ENCODE measurements around the gene OR51B6. TPM values are rescaled to one million over a fixed set of nuclear protein-coding genes. Genes with fewer than 3 reads are reported as not detected.

The OR51B6 gene, protein sequence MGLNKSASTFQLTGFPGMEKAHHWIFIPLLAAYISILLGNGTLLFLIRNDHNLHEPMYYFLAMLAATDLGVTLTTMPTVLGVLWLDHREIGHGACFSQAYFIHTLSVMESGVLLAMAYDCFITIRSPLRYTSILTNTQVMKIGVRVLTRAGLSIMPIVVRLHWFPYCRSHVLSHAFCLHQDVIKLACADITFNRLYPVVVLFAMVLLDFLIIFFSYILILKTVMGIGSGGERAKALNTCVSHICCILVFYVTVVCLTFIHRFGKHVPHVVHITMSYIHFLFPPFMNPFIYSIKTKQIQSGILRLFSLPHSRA
- total RNA-seq = not detected

DNA sequence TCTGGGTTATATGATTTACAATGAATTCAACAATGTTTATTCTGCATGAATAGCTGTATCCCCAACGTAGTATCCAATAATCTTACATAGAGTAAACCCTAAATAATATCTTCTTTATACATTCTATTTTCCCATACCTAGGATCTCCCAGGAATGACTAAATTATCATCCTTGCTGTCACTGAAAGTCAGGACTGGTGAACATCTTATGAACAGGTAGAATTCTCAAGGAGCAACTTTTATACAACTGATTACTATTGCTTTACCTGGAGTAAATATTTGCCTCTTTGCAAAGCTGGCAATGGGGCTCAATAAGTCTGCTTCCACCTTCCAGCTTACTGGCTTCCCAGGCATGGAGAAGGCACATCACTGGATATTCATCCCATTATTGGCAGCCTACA, at the start of gene OR51B6:
Gene OR51B6 (plus strand): TSS at position 301 of the 400 bp plus-strand sequence. CDS start 0 bp downstream, at position 301.
- TF ChIP-seq POLR2A (IDR thresholded peaks at IDR 0.05) = no peak
- TF ChIP-seq, protein P1, sequence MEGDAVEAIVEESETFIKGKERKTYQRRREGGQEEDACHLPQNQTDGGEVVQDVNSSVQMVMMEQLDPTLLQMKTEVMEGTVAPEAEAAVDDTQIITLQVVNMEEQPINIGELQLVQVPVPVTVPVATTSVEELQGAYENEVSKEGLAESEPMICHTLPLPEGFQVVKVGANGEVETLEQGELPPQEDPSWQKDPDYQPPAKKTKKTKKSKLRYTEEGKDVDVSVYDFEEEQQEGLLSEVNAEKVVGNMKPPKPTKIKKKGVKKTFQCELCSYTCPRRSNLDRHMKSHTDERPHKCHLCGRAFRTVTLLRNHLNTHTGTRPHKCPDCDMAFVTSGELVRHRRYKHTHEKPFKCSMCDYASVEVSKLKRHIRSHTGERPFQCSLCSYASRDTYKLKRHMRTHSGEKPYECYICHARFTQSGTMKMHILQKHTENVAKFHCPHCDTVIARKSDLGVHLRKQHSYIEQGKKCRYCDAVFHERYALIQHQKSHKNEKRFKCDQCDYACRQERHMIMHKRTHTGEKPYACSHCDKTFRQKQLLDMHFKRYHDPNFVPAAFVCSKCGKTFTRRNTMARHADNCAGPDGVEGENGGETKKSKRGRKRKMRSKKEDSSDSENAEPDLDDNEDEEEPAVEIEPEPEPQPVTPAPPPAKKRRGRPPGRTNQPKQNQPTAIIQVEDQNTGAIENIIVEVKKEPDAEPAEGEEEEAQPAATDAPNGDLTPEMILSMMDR (IDR thresholded peaks at IDR 0.05) = no peak
- no peak for DNase-seq (ENCODE audit: low spot score in 2 of 2)
- H3K4me3 ChIP-seq (ENCODE audit: low read depth, poor library complexity, severe bottlenecking) = no peak within 1 kb of the TSS
- whole genome bisulfite sequencing, 2 donors = 58 to 62% methylated on average over 1 of the region's 1 CpG
- intact Hi-C loops (cut with DNase I; ENCODE audit: low total_unique reads) = no loop called here

DNA sequence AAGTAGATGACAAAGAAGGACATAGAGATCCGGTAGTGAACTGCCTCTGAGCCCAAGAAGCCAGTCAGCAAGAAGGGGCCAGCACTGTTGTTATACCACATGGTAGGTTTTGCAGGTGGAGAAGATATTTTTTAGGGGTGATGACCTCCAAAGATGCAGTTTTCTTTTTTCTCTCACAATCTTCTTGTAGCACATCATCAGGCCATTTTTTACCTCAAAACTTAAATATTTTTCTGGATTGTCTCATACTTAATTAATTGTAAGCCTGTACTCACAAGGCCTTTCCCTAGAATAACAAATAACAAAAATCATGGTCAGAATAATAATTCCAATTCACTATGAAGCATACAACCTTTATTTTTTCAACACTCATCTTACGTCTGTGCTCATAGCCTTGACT, 49.5 kb upstream of the OR51B6 start, which contains the start of gene OR51B4:
Gene OR51B4 (minus strand): TSS at position 101 of the 400 bp plus-strand sequence. CDS start 0 bp downstream, at position 101.
- no peak for DNase-seq (ENCODE audit: low spot score in 2 of 2)
- intact Hi-C loops (cut with DNase I; ENCODE audit: low total_unique reads) = no loop called here
- H3K4me3 ChIP-seq (ENCODE audit: low read depth, poor library complexity, severe bottlenecking) = no peak within 1 kb of the TSS
- WGBS, 2 donors = 91 to 92% methylated on average over 2 of the region's 2 CpGs
- TF ChIP-seq, protein P1 (IDR thresholded peaks at IDR 0.05) = no peak
- no peak for TF ChIP-seq POLR2A (IDR thresholded peaks at IDR 0.05)

DNA sequence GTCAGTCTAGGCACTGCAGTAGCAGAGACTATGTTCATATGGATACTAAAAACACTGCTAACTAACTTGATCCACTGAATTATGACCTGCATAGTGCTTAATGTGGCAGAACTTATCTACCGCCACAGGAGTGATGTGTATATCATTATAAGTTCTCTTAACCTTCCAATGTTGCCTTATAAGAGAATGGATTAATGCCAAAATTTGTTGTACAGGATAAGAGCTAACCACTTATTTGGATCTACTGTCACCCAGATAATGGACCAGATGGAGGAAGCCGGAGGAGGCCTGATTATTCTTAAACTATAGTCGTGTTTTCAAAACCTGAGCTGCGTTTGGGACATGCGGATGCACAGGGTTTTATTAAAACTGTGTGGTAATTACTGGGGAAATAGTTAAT, 47.7 kb upstream of the OR51B6 start:
- intact Hi-C loops (cut with DNase I; ENCODE audit: low total_unique reads) = no loop called here
- no peak overlapping the region for H3K4me3 ChIP-seq (ENCODE audit: low read depth, poor library complexity, severe bottlenecking)
- 72 to 85% methylated on average over 5 of the region's 5 CpGs for WGBS, 2 donors
- TF ChIP-seq, protein P1 (IDR thresholded peaks at IDR 0.05) = no peak
- no peak for TF ChIP-seq POLR2A (IDR thresholded peaks at IDR 0.05)
- DNase-seq (ENCODE audit: low spot score in 2 of 2) = no peak

DNA sequence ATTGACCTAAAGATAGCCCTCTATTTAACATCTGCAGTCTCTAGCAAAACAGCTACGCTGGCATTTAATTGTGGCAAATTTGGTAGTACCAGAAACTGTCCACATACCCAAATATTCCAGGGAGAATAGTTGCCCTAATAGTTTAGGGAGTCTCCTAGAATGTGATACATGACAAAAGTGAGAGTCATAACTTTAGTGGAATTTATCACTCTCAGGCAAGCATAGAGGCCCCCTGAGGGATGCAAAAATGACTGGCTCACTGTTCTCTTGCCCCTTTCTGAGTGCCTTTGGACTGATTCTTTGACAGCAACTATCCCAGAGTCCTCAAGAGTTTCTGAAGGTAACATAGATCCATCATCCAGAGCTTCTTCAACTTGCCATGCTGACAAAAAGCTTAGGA, 47.3 kb upstream of the OR51B6 start:
- TF ChIP-seq, protein P1 (IDR thresholded peaks at IDR 0.05) = no peak
- TF ChIP-seq POLR2A (IDR thresholded peaks at IDR 0.05) = no peak
- no peak overlapping the region for H3K4me3 ChIP-seq (ENCODE audit: low read depth, poor library complexity, severe bottlenecking)
- intact Hi-C loops (cut with DNase I; ENCODE audit: low total_unique reads) = no loop called here
- WGBS, 2 donors = 91 to 94% methylated on average over 1 of the region's 1 CpG
- no peak for DNase-seq (ENCODE audit: low spot score in 2 of 2)

DNA sequence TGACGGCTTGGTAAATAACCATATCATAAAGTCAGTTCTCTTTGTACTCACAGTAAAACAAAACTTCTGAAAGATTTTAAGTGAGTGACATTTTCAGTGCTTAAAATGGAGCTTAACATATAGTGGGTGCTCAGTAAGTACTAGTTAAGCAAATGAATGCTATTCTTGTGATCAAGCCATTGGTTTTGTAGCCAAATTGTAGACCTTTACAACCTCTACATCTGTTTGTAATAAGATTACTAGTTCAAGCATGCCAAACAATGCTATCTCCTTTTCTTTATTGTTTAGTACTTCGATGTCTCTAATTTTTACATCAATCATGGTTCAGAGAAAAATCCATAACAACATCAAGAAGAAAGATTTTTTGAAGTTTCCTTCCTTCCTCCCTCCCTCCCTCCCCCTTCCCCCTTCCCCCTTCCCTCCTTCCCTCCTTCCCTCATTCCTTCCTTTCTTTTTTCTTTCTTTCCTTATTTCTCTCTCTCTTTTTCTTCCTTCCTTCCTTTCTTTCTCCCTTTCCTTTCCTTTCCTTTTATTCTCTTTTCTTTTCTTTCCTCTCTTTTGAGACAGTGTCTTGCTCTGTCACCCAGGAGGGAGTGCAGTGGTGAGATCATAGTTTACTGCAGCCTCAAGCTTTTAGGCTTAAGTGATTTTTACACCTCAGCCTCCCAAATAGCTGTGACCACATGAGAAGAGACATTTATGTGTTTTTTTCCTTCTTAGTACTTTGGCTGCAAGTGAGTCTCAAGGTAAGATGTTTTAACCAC, 43.9 kb upstream of the OR51B6 start:
- no peak for DNase-seq (ENCODE audit: low spot score in 2 of 2)
- WGBS, 2 donors = 64 to 79% methylated on average over 2 of the region's 2 CpGs
- H3K4me3 ChIP-seq (ENCODE audit: low read depth, poor library complexity, severe bottlenecking) = no peak overlapping the region
- TF ChIP-seq, protein P1 (IDR thresholded peaks at IDR 0.05) = no peak
- TF ChIP-seq POLR2A (IDR thresholded peaks at IDR 0.05) = no peak
- intact Hi-C loops (cut with DNase I; ENCODE audit: low total_unique reads) = no loop called here
